Astrocyte (in vitro differentiated cells and primary cell): ENCODE measurements around the gene NDUFA13. TPM values are rescaled to one million over a fixed set of nuclear protein-coding genes. Genes with fewer than 3 reads are reported as not detected.

ENCODE experiments used
- DNase-seq: peaks from one replicate; pipeline ENCODE4 v3.0.0-alpha.2; 2010; ENCODE audit warnings: low read depth
- FAIRE-seq: peaks from 2 replicates; lab custom pipeline; 2011; peaks lifted over from hg19 to GRCh38; lab: Jason Lieb, UNC
- H2AFZ ChIP-seq: 2 replicates; pipeline ENCODE4 v1.6.0; 2012; ENCODE audit warnings: low read depth, low read length, inconsistent platforms
- H3K27ac ChIP-seq: 2 replicates; pipeline ENCODE4 v1.5.1; 2011; ENCODE audit warnings: low read depth, low read length, inconsistent platforms
- H3K27me3 ChIP-seq: 2 replicates; pipeline ENCODE4 v1.6.0; 2011; ENCODE audit warnings: low read length, inconsistent platforms; ENCODE audit not compliant: insufficient read depth
- H3K36me3 ChIP-seq: 2 replicates; pipeline ENCODE4 v1.5.1; 2011; ENCODE audit warnings: low read length, inconsistent platforms; ENCODE audit not compliant: insufficient read depth
- H3K4me1 ChIP-seq: 2 replicates; pipeline ENCODE4 v1.5.1; 2011; ENCODE audit warnings: low read length, inconsistent platforms; ENCODE audit not compliant: insufficient read depth
- H3K4me2 ChIP-seq: 2 replicates; pipeline ENCODE4 v1.6.0; 2012; ENCODE audit warnings: low read length, inconsistent platforms
- H3K4me3 ChIP-seq: 2 replicates; pipeline ENCODE4 v1.5.1; 2011; ENCODE audit warnings: low read depth, mild to moderate bottlenecking, low read length, inconsistent platforms; ENCODE audit not compliant: insufficient read depth
- H3K79me2 ChIP-seq: 2 replicates; pipeline ENCODE4 v1.6.0; 2012; ENCODE audit warnings: mild to moderate bottlenecking, low read length, inconsistent platforms; ENCODE audit not compliant: insufficient read depth
- H3K9ac ChIP-seq: 2 replicates; pipeline ENCODE4 v1.6.0; 2012; ENCODE audit warnings: mild to moderate bottlenecking, low read length, inconsistent platforms
- H3K9me3 ChIP-seq: 2 replicates; pipeline ENCODE4 v1.5.1; 2012; ENCODE audit warnings: low read depth, mild to moderate bottlenecking, low read length, inconsistent platforms; ENCODE audit not compliant: insufficient read depth
- H4K20me1 ChIP-seq: 2 replicates; pipeline ENCODE4 v1.6.0; 2012; ENCODE audit warnings: low read length, inconsistent platforms; ENCODE audit not compliant: insufficient read depth
- H3K27ac Mint-ChIP-seq: one replicate; pipeline ENCODE4 v1.8.0; 2021; ENCODE audit warnings: mild to moderate bottlenecking, mixed read lengths; ENCODE audit not compliant: unreplicated experiment
- H3K27me3 Mint-ChIP-seq: one replicate; pipeline ENCODE4 v1.8.0; 2021; ENCODE audit warnings: low read depth, mixed read lengths; ENCODE audit not compliant: unreplicated experiment
- H3K36me3 Mint-ChIP-seq: one replicate; pipeline ENCODE4 v1.8.0; 2021; ENCODE audit warnings: low read depth, mixed read lengths; ENCODE audit not compliant: unreplicated experiment
- H3K4me1 Mint-ChIP-seq: one replicate; pipeline ENCODE4 v1.8.0; 2021; ENCODE audit warnings: low read depth, mixed read lengths; ENCODE audit not compliant: unreplicated experiment
- H3K4me3 Mint-ChIP-seq: one replicate; pipeline ENCODE4 v1.8.0; 2021; ENCODE audit warnings: mild to moderate bottlenecking, moderate library complexity, mixed read lengths; ENCODE audit not compliant: unreplicated experiment
- H3K9me3 Mint-ChIP-seq: one replicate; pipeline ENCODE4 v1.8.0; 2021; ENCODE audit warnings: mild to moderate bottlenecking, mixed read lengths; ENCODE audit not compliant: unreplicated experiment
- EZH2 ChIP-seq: IDR thresholded peaks from 2 replicates; pipeline ENCODE4 v1.6.1; 2012; ENCODE audit warnings: mild to moderate bottlenecking, low read length, inconsistent platforms; ENCODE audit not compliant: insufficient read depth
- total RNA-seq: library from RNA; stranded (reverse); gene quantifications from 2 replicates; pipeline ENCODE4 v1.2.1, GENCODE V29; 2021
- TF ChIP-seq, protein P1 (sequence below): IDR thresholded peaks from 2 replicates; pipeline ENCODE4 v1.5.1; 2011; ENCODE audit warnings: low read depth, mild to moderate bottlenecking, inconsistent platforms, low read length, moderate library complexity; ENCODE audit not compliant: insufficient read depth

Gene NDUFA13
- total RNA-seq, 1 donor from 2014 or later, result 311 TPM

- peaks cover 5% of the 10 kb centered on the region for H3K27me3 Mint-ChIP-seq
These were observed 13.9 kb downstream of the NDUFA13 start for GRCh38 chr19:19529783-19530422.

GRCh38 chr19:19530423-19530804, 14.4 kb downstream of the NDUFA13 start:
- Histone ChIP-seq H3K27me3 (no peaks in the 10 kb centered on the region), H3K4me2 (no peak overlapping the region), H3K9me3 (no peaks in the 10 kb centered on the region), H3K4me3 (no peak overlapping the region), H4K20me1 (peaks cover 58% of the 10 kb centered on the region), H3K4me1 (no peaks in the 10 kb centered on the region), H3K79me2 (peaks cover 2% of the 10 kb centered on the region), H3K27ac (no peak overlapping the region), H3K36me3 (peaks cover 3% of the 10 kb centered on the region), H3K9ac (no peak overlapping the region), H2AFZ (no peak overlapping the region)
- Mint-ChIP-seq H3K4me3 (no peak overlapping the region), H3K36me3 (peaks cover 10% of the 10 kb centered on the region), H3K4me1 (peaks cover 22% of the 10 kb centered on the region), H3K9me3 (no peaks in the 10 kb centered on the region), H3K27ac (no peak overlapping the region), H3K27me3 (peaks cover 5% of the 10 kb centered on the region)
- no peak for TF ChIP-seq EZH2
- TF ChIP-seq, protein P1, sequence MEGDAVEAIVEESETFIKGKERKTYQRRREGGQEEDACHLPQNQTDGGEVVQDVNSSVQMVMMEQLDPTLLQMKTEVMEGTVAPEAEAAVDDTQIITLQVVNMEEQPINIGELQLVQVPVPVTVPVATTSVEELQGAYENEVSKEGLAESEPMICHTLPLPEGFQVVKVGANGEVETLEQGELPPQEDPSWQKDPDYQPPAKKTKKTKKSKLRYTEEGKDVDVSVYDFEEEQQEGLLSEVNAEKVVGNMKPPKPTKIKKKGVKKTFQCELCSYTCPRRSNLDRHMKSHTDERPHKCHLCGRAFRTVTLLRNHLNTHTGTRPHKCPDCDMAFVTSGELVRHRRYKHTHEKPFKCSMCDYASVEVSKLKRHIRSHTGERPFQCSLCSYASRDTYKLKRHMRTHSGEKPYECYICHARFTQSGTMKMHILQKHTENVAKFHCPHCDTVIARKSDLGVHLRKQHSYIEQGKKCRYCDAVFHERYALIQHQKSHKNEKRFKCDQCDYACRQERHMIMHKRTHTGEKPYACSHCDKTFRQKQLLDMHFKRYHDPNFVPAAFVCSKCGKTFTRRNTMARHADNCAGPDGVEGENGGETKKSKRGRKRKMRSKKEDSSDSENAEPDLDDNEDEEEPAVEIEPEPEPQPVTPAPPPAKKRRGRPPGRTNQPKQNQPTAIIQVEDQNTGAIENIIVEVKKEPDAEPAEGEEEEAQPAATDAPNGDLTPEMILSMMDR, result no peak
- no peak for DNase-seq
- no peak for FAIRE-seq

More at GRCh38 chr19:19529783-19530422, 13.9 kb downstream of the NDUFA13 start:
- TF ChIP-seq, protein P1, result no peak
- TF ChIP-seq EZH2, result no peak
- no peak overlapping the region for H3K9ac ChIP-seq
- FAIRE-seq (no peak), DNase-seq (no peak)
- H3K27me3 ChIP-seq, result no peaks in the 10 kb centered on the region
- H4K20me1 ChIP-seq, result peaks cover 63% of the 10 kb centered on the region
- H3K79me2 ChIP-seq, result peaks cover 7% of the 10 kb centered on the region
- Mint-ChIP-seq H3K4me1 (peaks cover 22% of the 10 kb centered on the region), H3K36me3 (peaks cover 10% of the 10 kb centered on the region), H3K9me3 (no peaks in the 10 kb centered on the region), H3K4me3 (no peak overlapping the region), H3K27ac (no peak overlapping the region)
- no peaks in the 10 kb centered on the region for H3K9me3 ChIP-seq
- H2AFZ ChIP-seq, result no peak overlapping the region
- H3K27ac ChIP-seq, result no peak overlapping the region
- H3K4me2 ChIP-seq, result no peak overlapping the region
- H3K4me3 ChIP-seq, result no peak overlapping the region
- H3K36me3 ChIP-seq, result peaks cover 3% of the 10 kb centered on the region
- no peaks in the 10 kb centered on the region for H3K4me1 ChIP-seq

DNA sequence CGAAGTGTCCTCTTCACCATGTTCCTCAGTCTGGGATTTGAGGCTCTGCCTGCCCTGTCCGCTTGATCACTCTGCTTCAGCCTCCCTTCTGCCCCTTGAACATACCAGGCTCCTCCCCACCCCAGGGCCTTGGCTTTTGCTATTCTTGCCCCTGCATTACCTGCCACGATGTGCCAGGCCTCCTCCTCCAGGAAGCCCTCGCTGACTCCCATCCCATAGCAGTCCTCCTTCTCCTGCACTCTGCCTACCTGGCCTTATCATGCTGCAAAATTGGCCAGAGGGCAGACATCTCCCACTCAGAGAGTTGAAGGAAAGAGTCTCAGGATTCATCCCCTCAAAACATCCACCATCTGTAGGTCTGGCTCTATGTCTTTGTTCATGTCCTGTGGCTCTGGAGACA, 14.9 kb downstream of the NDUFA13 start:
- H3K4me2 ChIP-seq, result no peak overlapping the region

More for the DNA sequence above, 14.9 kb downstream of the NDUFA13 start:
- peaks cover 5% of the 10 kb centered on the region for H3K27me3 Mint-ChIP-seq
- DNase-seq, result no peak
- Histone ChIP-seq H3K4me3 (no peak overlapping the region), H4K20me1 (peaks cover 53% of the 10 kb centered on the region), H3K9ac (no peak overlapping the region), H3K36me3 (peaks cover 3% of the 10 kb centered on the region), H3K27me3 (no peaks in the 10 kb centered on the region), H2AFZ (no peak overlapping the region), H3K79me2 (no peaks in the 10 kb centered on the region), H3K9me3 (no peaks in the 10 kb centered on the region), H3K4me1 (no peaks in the 10 kb centered on the region), H3K27ac (no peak overlapping the region)
- TF ChIP-seq EZH2, result no peak
- TF ChIP-seq, protein P1, result no peak
- no peaks in the 10 kb centered on the region for H3K9me3 Mint-ChIP-seq
- peaks cover 10% of the 10 kb centered on the region for H3K36me3 Mint-ChIP-seq
- peaks cover 22% of the 10 kb centered on the region for H3K4me1 Mint-ChIP-seq
- no peak overlapping the region for H3K4me3 Mint-ChIP-seq
- peak overlapping the region; percentile 53 for H3K27ac Mint-ChIP-seq
- no peak for FAIRE-seq
